ENCODE data around the gene STKLD1.
"Not testable (repeated sequence)": the region's sequence is repeated elsewhere in the genome, so short reads cannot be mapped to it uniquely, and the experiment has no call there.

The STKLD1 gene

GRCh38 chr9:133449760-133450159 lies 73.6 kb downstream of the STKLD1 start:
- DNase-seq, result no peak

DNA sequence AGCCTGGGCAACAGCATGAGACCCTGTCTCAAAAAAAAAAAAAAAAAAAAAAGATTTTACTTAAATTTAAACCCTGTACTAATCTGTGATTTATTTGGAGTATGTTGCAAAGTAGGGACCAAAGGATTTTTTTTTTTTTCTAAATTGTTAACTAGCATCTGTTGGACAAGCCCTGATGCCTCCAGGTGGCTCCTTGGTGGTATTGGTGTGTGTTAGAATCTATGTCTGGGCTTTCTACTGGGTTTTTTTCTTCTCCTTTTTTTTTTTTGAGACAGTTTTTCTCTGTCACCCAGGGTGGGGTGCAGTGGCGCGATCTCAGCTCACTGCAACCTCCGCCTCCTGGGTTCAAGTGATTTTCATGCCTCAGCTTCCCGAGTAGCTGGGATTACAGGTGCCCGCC lies 75.7 kb downstream of the STKLD1 start:
- DNase-seq, result not testable (repeated sequence)

GRCh38 chr9:133452562-133452961 lies 76.4 kb downstream of the STKLD1 start:
- no peak for DNase-seq

DNA sequence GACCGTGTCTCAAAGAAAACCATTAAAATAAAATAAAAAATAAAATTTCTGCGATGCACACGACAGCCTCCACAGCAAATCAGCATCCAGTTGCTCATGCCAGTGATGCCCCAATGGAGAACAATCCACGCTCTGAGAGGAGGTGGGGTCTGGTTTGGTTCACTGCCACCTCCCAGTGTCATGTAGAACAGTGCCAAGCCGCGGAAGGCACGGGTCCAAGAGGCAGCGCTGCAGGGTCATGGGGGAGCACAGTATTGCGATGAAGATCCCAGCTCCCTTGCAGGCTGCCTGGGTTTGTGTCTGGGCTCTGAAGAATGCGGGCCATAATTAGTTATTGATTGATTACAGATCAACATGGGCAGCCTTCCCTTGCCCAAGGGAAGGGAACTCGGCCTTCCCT lies 77.5 kb downstream of the STKLD1 start:
- no peak for DNase-seq

DNA sequence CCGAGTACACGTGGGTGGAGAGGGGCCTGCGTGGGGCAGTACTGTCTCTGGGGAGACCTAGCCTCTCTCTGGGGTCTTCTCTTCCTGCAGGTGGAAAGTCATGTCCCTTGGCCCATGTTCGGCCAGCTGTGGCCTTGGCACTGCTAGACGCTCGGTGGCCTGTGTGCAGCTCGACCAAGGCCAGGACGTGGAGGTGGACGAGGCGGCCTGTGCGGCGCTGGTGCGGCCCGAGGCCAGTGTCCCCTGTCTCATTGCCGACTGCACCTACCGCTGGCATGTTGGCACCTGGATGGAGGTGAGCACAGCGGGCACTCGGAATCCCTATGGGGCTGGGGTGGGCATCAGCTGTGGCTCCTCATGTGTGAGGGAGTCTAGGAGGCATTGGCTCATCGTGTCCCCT lies 78.2 kb downstream of the STKLD1 start:
- DNase-seq, result no peak

- DNase-seq, result no peak
These were observed 78.9 kb downstream of the STKLD1 start for GRCh38 chr9:133454943-133455673.
